HEK293T (cell line): ENCODE results near the gene DIDO1.

Experiments
- BHLHE40 ChIP-seq: fragments of 450-650 bp; IDR thresholded peaks from 2 replicates; pipeline ENCODE4 v1.6.1; 2016; ENCODE audit warnings: mild to moderate bottlenecking, moderate library complexity, borderline replicate concordance
- ELF4 ChIP-seq: fragments of 450-650 bp; IDR thresholded peaks from 2 replicates; pipeline ENCODE4 v1.6.1; 2017; ENCODE audit warnings: antibody characterized with exemption
- FOXK2 ChIP-seq: fragments of 450-650 bp; IDR thresholded peaks from 2 replicates; pipeline ENCODE4 v1.6.1; 2016; ENCODE audit warnings: mild to moderate bottlenecking
- FOXM1 ChIP-seq: fragments of 450-650 bp; IDR thresholded peaks from 2 replicates; pipeline ENCODE4 v1.6.1; 2017; ENCODE audit warnings: mild to moderate bottlenecking, borderline replicate concordance
- HDGF ChIP-seq: fragments of 450-650 bp; IDR thresholded peaks from 2 replicates; pipeline ENCODE4 v1.6.1; 2017; ENCODE audit warnings: antibody characterized with exemption, borderline replicate concordance
- L3MBTL2 ChIP-seq: fragments of 450-650 bp; conservative IDR thresholded peaks from 2 replicates; pipeline ENCODE4 v1.6.1; 2016; ENCODE audit warnings: mild to moderate bottlenecking
- LEF1 ChIP-seq: fragments of 450-650 bp; IDR thresholded peaks from 2 replicates; pipeline ENCODE4 v1.6.1; 2017; ENCODE audit warnings: mild to moderate bottlenecking, borderline replicate concordance
- SUZ12 ChIP-seq: fragments of 450-650 bp; IDR thresholded peaks from 2 replicates; pipeline ENCODE4 v1.6.1; 2016; ENCODE audit warnings: mild to moderate bottlenecking
- TF ChIP-seq, protein P1 (sequence below): fragments of 450-650 bp; IDR thresholded peaks from 2 replicates; pipeline ENCODE4 v1.6.1; 2016

DNA sequence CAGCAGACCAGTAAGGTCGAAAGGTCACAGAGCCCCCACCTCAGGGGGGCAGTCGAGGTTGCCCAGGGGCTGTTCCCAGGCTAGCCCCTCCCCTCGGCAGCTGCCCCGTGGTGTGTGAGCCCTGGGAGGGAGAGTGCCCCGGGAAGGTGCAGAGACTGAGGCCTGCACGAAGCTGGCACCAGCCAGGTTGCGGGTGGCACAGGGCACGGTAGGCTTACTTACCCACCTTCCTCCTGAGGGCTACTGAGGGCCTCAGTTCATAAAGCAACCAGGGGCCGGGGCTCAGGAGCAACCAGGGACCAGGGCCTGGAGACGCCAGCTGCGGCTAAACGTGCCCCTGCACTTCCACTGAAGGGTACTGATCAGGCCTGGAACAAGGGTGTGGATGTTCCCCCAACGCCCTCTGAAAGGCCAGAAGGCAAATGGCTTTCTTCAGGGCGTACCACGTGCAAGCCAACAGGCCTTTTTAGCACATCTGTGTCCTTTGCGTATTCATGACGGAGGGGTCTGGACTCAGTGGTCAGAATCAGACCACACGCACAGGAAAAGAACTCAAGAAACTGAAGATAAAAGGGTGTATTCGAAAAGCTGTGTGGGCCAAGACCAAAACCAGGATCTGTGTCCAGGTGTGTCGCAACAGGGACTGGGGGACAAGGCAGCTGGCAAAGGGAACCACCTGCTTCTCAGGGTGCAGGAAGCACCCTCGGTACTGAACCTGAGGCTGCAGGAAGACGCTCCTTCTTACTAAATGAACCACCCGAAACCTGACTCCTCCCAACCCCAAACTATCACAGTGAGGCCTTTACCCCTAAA is 40.2 kb downstream of the DIDO1 start:
- no peak for TF ChIP-seq FOXK2
- no peak for TF ChIP-seq HDGF
- TF ChIP-seq FOXM1 = no peak
- TF ChIP-seq, protein P1, sequence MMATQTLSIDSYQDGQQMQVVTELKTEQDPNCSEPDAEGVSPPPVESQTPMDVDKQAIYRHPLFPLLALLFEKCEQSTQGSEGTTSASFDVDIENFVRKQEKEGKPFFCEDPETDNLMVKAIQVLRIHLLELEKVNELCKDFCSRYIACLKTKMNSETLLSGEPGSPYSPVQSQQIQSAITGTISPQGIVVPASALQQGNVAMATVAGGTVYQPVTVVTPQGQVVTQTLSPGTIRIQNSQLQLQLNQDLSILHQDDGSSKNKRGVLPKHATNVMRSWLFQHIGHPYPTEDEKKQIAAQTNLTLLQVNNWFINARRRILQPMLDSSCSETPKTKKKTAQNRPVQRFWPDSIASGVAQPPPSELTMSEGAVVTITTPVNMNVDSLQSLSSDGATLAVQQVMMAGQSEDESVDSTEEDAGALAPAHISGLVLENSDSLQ = no peak
- no peak for TF ChIP-seq ELF4
- TF ChIP-seq BHLHE40 = no peak
- no peak for TF ChIP-seq LEF1
- TF ChIP-seq SUZ12 = no peak
- TF ChIP-seq L3MBTL2 = no peak
